ENCODE results near the gene OCA2. TPM values are rescaled to one million over a fixed set of nuclear protein-coding genes. Genes with fewer than 3 reads are reported as not detected.

OCA2 gene
- total and polyA plus RNA-seq, 2 of the 8 experiments (the other 6 are each of a cell fraction or from before 2014, with no cell fraction given) = 0.20 TPM

DNA sequence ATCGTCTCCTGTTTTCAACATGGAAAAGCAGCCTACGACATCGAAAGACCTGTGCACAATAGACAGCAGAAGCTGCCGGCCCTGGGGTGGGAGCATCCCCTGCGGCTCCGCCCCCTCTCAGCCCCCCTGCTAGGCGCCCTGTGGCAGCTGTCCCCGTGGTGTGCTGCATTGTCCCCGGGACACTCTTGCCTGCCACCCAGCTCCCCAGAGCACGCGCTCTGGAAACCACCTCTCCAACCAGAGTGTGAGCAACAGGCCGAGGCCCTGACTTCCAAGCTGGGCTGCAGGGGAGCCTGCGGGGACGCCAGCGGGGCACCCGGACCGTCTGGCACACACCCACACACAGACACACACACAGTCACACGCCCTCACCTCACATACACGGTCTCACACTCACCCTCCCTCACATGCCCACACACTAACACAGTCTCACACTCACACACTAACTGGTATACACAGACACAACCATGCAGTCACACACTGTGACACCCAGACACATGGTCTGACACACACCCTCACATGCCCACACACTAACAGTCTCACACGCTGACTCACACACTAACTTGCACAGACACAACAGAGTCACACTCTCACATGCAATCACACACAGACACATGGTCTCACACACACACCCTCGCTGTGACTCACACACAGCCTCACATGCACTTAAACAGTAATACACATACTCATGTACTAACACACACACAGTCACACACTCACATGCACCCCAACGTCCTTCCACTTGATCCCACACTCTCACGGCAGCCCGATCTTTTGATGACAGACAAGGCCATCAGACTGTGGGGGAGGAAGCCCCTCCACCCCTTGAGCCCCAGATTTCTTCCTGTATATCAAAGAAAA, 94.7 kb downstream of the OCA2 start:
- Histone ChIP-seq H3K27me3 (replicated peaks in 1 of 4; ENCODE audit: control insufficient read depth in 3 of 4, extremely low read depth in 1 of 4, insufficient read depth in 3 of 4, low read length in 3 of 4) (no peaks in the 10 kb centered on the region), H2BK120ac (replicated peaks; ENCODE audit: low read depth, low read length) (peak overlapping the region; percentile 43), H3K27ac (ENCODE audit: low read depth, low read length) (no peak overlapping the region), H3K14ac (ENCODE audit: insufficient read length) (no peak overlapping the region), H4K20me1 (replicated peaks in 1 of 2; ENCODE audit: control insufficient read depth in 1 of 2, insufficient read depth in 2 of 2, low read length in 2 of 2) (peaks cover 0 to 4% of the 10 kb centered on the region in 2 experiments), H2BK20ac (ENCODE audit: low read length) (no peak overlapping the region), H2BK15ac (ENCODE audit: low read length) (peak overlapping the region; percentile 99), H3K4ac (replicated peaks; ENCODE audit: insufficient read length, low read depth, low read length) (no peak overlapping the region), H4K5ac (ENCODE audit: insufficient read length, low read depth, low read length) (no peak overlapping the region), H2AK5ac (ENCODE audit: low read depth, low read length) (peak overlapping the region; percentile 90), H3K23me2 (ENCODE audit: low read depth, low read length) (peaks cover 2% of the 10 kb centered on the region; the same call in 1 of the 2 replicates), H2BK5ac (ENCODE audit: low read depth, low read length) (peak overlapping the region; percentile 66; the same call in 1 of the 2 replicates), H4K91ac (replicated peaks; ENCODE audit: insufficient read length, low read length) (no peak overlapping the region), H3K56ac (replicated peaks; ENCODE audit: insufficient read length, low read depth, low read length) (no peak overlapping the region), H3K4me1 (replicated peaks in 1 of 4; ENCODE audit: control insufficient read depth in 3 of 4, insufficient read depth in 4 of 4, low read length in 3 of 4) (no peaks in the 10 kb centered on the region), H3K79me2 (ENCODE audit: control insufficient read depth in 1 of 2, insufficient read depth in 2 of 2, low read length in 2 of 2) (no peaks in the 10 kb centered on the region), H2AFZ (ENCODE audit: low read length) (no peak overlapping the region), H3K4me3 (ENCODE audit: extremely low read depth in 1 of 4, insufficient read depth in 2 of 4, low read depth in 3 of 4, low read length in 4 of 4) (no peak overlapping the region), H3K18ac (ENCODE audit: extremely low read depth, low read length) (no peak overlapping the region; the same call in none of the 2 replicates), H3K9me3 (ENCODE audit: insufficient read depth in 2 of 2, low read depth in 1 of 2, low read length in 1 of 2) (no peaks in the 10 kb centered on the region), H4K8ac (ENCODE audit: extremely low read depth, insufficient read depth, low read length) (no peak overlapping the region), H3K79me1 (ENCODE audit: low read depth, low read length) (no peaks in the 10 kb centered on the region), H3K9ac (replicated peaks in 1 of 4; ENCODE audit: extremely low read depth in 1 of 4, low read depth in 3 of 4, low read length in 3 of 4) (no peak overlapping the region; a peak in 1 of 7 replicates), H3K23ac (ENCODE audit: insufficient read length) (no peak overlapping the region), H3K36me3 (ENCODE audit: control insufficient read depth in 2 of 4, insufficient read depth in 4 of 4, low read length in 3 of 4) (no peaks in the 10 kb centered on the region), H3K4me2 (ENCODE audit: insufficient read depth in 1 of 2, low read depth in 2 of 2, low read length in 2 of 2) (no peak overlapping the region), H2BK12ac (ENCODE audit: low read depth, low read length) (peak overlapping the region; percentile 75; the same call in 1 of the 2 replicates)
- POLR2A ChIA-PET (ENCODE audit: partially characterized antibody) = no interaction called here
- DNase-seq (ENCODE audit: low read depth in 1 of 2, low spot score in 2 of 2) = peak in 1 of 2 experiments; percentile 32
- WGBS, 2 experiments (ENCODE audit: extremely low coverage in 1 of 2, insufficient coverage in 1 of 2, insufficient read length in 1 of 2, insufficient replicate concordance in 2 of 2, low coverage in 1 of 2, low lambda C conversion rate in 2 of 2, missing lambda C conversion rate in 1 of 2) = 94% methylated on average over 24 of the region's 24 CpGs; no CpG with 5 or more reads in 1 of the 2 experiments
- FAIRE-seq = no peak
- CTCF ChIA-PET (ENCODE audit: partially characterized antibody) = interaction anchor here (0.9 to 1.6 kb wide), 2 partner anchors 27 to 646 kb away, joined by 3 to 4 read pairs; no protein-coding TSS in a partner anchor
- no peak for TF ChIP-seq TEAD4 (IDR thresholded peaks at IDR 0.05; ENCODE audit: low read depth, low read length)
- TF ChIP-seq SIX5 (IDR thresholded peaks at IDR 0.05; ENCODE audit: low read depth, low read length) = no peak
- TF ChIP-seq, protein P1, sequence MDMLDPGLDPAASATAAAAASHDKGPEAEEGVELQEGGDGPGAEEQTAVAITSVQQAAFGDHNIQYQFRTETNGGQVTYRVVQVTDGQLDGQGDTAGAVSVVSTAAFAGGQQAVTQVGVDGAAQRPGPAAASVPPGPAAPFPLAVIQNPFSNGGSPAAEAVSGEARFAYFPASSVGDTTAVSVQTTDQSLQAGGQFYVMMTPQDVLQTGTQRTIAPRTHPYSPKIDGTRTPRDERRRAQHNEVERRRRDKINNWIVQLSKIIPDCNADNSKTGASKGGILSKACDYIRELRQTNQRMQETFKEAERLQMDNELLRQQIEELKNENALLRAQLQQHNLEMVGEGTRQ (IDR thresholded peaks at IDR 0.05; ENCODE audit: low read length) = no peak
- TF ChIP-seq POLR2A (IDR thresholded peaks at IDR 0.05; ENCODE audit: control extremely low read depth in 1 of 2, low read depth in 2 of 2, low read length in 2 of 2) = no peak
- no peak for TF ChIP-seq HDAC2 (IDR thresholded peaks at IDR 0.05; ENCODE audit: borderline replicate concordance in 1 of 2, low read depth in 2 of 2, low read length in 2 of 2)
- no peak for TF ChIP-seq RAD21 (IDR thresholded peaks at IDR 0.05 in 1 of 2, conservative IDR thresholded peaks at IDR 0.05 in 1 of 2; ENCODE audit: low read depth in 2 of 2, low read length in 2 of 2)
- no peak for TF ChIP-seq CHD1 (IDR thresholded peaks at IDR 0.05; ENCODE audit: low read depth, low read length)
- no peak for TF ChIP-seq KDM4A (IDR thresholded peaks at IDR 0.05; ENCODE audit: low read depth, low read length, severe bottlenecking)
- no peak for TF ChIP-seq EGR1 (IDR thresholded peaks at IDR 0.05; ENCODE audit: borderline replicate concordance, low read depth, low read length)
- no peak for TF ChIP-seq EZH2 (IDR thresholded peaks at IDR 0.05; ENCODE audit: low read depth, low read length, severe bottlenecking)

All from H1 (cell line).